GM23338 (cell line): ENCODE measurements around the gene TBC1D16. TPM values are rescaled to one million over a fixed set of nuclear protein-coding genes. Genes with fewer than 3 reads are reported as not detected.

Experiments
- ATAC-seq: fragments of 200-7000 bp; cut with Tn5 transposase; 3 replicates; pipeline ENCODE4 v1.9.1; 2020
- DNase-seq: peaks from one replicate; pipeline ENCODE4 v3.0.0-alpha.2; 2015; ENCODE audit warnings: low spot score
- H2AFZ ChIP-seq: fragments of 200-600 bp; sonication (generic); 2 replicates; pipeline ENCODE4 v1.8.0; 2016; ENCODE audit warnings: antibody characterized with exemption, mild to moderate bottlenecking, moderate library complexity
- H3F3A ChIP-seq: fragments of 200-600 bp; sonication (generic); replicated peaks from 2 replicates; pipeline ENCODE4 v1.8.0; 2017; ENCODE audit warnings: antibody characterized with exemption, mixed run types, low read depth
- H3K27ac ChIP-seq: fragments of 200-600 bp; sonication (generic); 2 replicates; pipeline ENCODE4 v1.6.1; 2016; ENCODE audit warnings: low read depth
- H3K27me3 ChIP-seq: fragments of 200-600 bp; sonication (generic); 2 replicates; pipeline ENCODE4 v1.8.0; 2016; ENCODE audit warnings: mild to moderate bottlenecking, mixed run types, moderate library complexity; ENCODE audit not compliant: insufficient read depth
- H3K36me3 ChIP-seq: fragments of 200-600 bp; sonication (generic); 2 replicates; pipeline ENCODE4 v1.8.0; 2016; ENCODE audit warnings: mild to moderate bottlenecking; ENCODE audit not compliant: insufficient read depth
- H3K4me1 ChIP-seq: fragments of 200-600 bp; sonication (generic); 2 replicates; pipeline ENCODE4 v1.8.0; 2016; ENCODE audit warnings: mild to moderate bottlenecking, moderate library complexity; ENCODE audit not compliant: insufficient read depth
- H3K4me2 ChIP-seq: fragments of 200-600 bp; sonication (generic); 2 replicates; pipeline ENCODE4 v1.7.1; 2017; ENCODE audit warnings: mixed run types
- H3K4me3 ChIP-seq: fragments of 200-600 bp; sonication (generic); 2 replicates; pipeline ENCODE4 v1.6.1; 2016; ENCODE audit warnings: mixed run types
- H3K79me2 ChIP-seq: fragments of 200-600 bp; sonication (generic); replicated peaks from 2 replicates; pipeline ENCODE4 v1.8.0; 2017; ENCODE audit warnings: mild to moderate bottlenecking; ENCODE audit not compliant: insufficient read depth
- H3K9me2 ChIP-seq: fragments of 200-600 bp; sonication (generic); 2 replicates; pipeline ENCODE4 v1.8.0; 2017; ENCODE audit not compliant: insufficient read depth
- H4K20me1 ChIP-seq: fragments of 200-600 bp; sonication (generic); replicated peaks from 2 replicates; pipeline ENCODE4 v1.8.0; 2017; ENCODE audit warnings: mild to moderate bottlenecking; ENCODE audit not compliant: insufficient read depth
- H3K27ac Mint-ChIP-seq: 2 replicates; pipeline ENCODE4 v1.8.0; 2020; ENCODE audit warnings: inconsistent platforms, mild to moderate bottlenecking, moderate library complexity, mixed read lengths
- H3K27me3 Mint-ChIP-seq: 3 replicates; pipeline ENCODE4 v1.8.0; 2022; ENCODE audit warnings: low read depth, mild to moderate bottlenecking, moderate library complexity, mixed read lengths, inconsistent platforms; ENCODE audit not compliant: insufficient read depth, poor library complexity
- H3K36me3 Mint-ChIP-seq: 3 replicates; pipeline ENCODE4 v1.8.0; 2021; ENCODE audit warnings: low read depth, mild to moderate bottlenecking, inconsistent platforms, moderate library complexity, mixed read lengths
- H3K4me1 Mint-ChIP-seq: 3 replicates; pipeline ENCODE4 v1.8.0; 2020; ENCODE audit warnings: mild to moderate bottlenecking, inconsistent platforms, mixed read lengths
- H3K4me3 Mint-ChIP-seq: 3 replicates; pipeline ENCODE4 v1.8.0; 2021; ENCODE audit warnings: moderate library complexity, mild to moderate bottlenecking, inconsistent platforms, mixed read lengths
- H3K9me3 Mint-ChIP-seq: 3 replicates; pipeline ENCODE4 v1.8.0; 2020; ENCODE audit warnings: moderate library complexity, mild to moderate bottlenecking, inconsistent platforms, mixed read lengths
- CREB1 ChIP-seq: fragments of 250-450 bp; sonication (Bioruptor Pico); IDR thresholded peaks from 2 replicates; pipeline ENCODE4 v1.5.0; 2020; ENCODE audit warnings: low read depth, mild to moderate bottlenecking, moderate library complexity
- CTCF ChIP-seq, 2 experiments: fragments of 200-600 bp in 1 of 2; sonication (generic) in 1 of 2; conservative IDR thresholded peaks; 2 replicates each; pipeline versions ENCODE4 v1.5.1 to v1.6.1; 2016 to 2017; ENCODE audit warnings: antibody characterized with exemption in 2 of 2, low read depth in 2 of 2, mild to moderate bottlenecking in 2 of 2, moderate library complexity in 1 of 2
- EZH2 ChIP-seq: fragments of 200-600 bp; sonication (generic); IDR thresholded peaks from one replicate; pipeline ENCODE4 v1.8.0; 2017; ENCODE audit warnings: antibody characterized with exemption, mild to moderate bottlenecking, low read depth; ENCODE audit not compliant: unreplicated experiment
- NANOG ChIP-seq: IDR thresholded peaks from 2 replicates; pipeline ENCODE4 v1.6.1; 2016; ENCODE audit warnings: antibody characterized with exemption, borderline replicate concordance
- REST ChIP-seq: IDR thresholded peaks from one replicate; pipeline ENCODE4 v1.6.1; 2018; ENCODE audit warnings: antibody characterized with exemption; ENCODE audit not compliant: unreplicated experiment
- ZNF331 ChIP-seq: fragments of 250-450 bp; sonication (Bioruptor Pico); IDR thresholded peaks from 2 replicates; pipeline ENCODE4 v1.5.0; 2020; ENCODE audit warnings: low read depth, mild to moderate bottlenecking, moderate library complexity
- polyA plus RNA-seq: library from polyadenylated mRNA; unstranded; fragments of >200 nt; fragmentation: Nextera tagmentation; extraction: Ambion mirVana; gene quantifications from 2 replicates; pipeline ENCODE4 v1.2.1, GENCODE V29; 2016
- total RNA-seq: library from RNA; depleted of rRNA; stranded (reverse); fragments of >200 nt; shearing (Covaris generic); gene quantifications from 2 replicates; pipeline ENCODE4 v1.2.3, GENCODE V29; 2014
- TF ChIP-seq, protein P1 (sequence below): fragments of 250-450 bp; sonication (Bioruptor Pico); IDR thresholded peaks from 2 replicates; pipeline ENCODE4 v1.5.0; 2020; ENCODE audit warnings: mild to moderate bottlenecking, moderate library complexity

TBC1D16 gene
- total and polyA plus RNA-seq, 2 experiments from 2014 or later = 16.7 to 104 TPM

- TF ChIP-seq, protein P1, sequence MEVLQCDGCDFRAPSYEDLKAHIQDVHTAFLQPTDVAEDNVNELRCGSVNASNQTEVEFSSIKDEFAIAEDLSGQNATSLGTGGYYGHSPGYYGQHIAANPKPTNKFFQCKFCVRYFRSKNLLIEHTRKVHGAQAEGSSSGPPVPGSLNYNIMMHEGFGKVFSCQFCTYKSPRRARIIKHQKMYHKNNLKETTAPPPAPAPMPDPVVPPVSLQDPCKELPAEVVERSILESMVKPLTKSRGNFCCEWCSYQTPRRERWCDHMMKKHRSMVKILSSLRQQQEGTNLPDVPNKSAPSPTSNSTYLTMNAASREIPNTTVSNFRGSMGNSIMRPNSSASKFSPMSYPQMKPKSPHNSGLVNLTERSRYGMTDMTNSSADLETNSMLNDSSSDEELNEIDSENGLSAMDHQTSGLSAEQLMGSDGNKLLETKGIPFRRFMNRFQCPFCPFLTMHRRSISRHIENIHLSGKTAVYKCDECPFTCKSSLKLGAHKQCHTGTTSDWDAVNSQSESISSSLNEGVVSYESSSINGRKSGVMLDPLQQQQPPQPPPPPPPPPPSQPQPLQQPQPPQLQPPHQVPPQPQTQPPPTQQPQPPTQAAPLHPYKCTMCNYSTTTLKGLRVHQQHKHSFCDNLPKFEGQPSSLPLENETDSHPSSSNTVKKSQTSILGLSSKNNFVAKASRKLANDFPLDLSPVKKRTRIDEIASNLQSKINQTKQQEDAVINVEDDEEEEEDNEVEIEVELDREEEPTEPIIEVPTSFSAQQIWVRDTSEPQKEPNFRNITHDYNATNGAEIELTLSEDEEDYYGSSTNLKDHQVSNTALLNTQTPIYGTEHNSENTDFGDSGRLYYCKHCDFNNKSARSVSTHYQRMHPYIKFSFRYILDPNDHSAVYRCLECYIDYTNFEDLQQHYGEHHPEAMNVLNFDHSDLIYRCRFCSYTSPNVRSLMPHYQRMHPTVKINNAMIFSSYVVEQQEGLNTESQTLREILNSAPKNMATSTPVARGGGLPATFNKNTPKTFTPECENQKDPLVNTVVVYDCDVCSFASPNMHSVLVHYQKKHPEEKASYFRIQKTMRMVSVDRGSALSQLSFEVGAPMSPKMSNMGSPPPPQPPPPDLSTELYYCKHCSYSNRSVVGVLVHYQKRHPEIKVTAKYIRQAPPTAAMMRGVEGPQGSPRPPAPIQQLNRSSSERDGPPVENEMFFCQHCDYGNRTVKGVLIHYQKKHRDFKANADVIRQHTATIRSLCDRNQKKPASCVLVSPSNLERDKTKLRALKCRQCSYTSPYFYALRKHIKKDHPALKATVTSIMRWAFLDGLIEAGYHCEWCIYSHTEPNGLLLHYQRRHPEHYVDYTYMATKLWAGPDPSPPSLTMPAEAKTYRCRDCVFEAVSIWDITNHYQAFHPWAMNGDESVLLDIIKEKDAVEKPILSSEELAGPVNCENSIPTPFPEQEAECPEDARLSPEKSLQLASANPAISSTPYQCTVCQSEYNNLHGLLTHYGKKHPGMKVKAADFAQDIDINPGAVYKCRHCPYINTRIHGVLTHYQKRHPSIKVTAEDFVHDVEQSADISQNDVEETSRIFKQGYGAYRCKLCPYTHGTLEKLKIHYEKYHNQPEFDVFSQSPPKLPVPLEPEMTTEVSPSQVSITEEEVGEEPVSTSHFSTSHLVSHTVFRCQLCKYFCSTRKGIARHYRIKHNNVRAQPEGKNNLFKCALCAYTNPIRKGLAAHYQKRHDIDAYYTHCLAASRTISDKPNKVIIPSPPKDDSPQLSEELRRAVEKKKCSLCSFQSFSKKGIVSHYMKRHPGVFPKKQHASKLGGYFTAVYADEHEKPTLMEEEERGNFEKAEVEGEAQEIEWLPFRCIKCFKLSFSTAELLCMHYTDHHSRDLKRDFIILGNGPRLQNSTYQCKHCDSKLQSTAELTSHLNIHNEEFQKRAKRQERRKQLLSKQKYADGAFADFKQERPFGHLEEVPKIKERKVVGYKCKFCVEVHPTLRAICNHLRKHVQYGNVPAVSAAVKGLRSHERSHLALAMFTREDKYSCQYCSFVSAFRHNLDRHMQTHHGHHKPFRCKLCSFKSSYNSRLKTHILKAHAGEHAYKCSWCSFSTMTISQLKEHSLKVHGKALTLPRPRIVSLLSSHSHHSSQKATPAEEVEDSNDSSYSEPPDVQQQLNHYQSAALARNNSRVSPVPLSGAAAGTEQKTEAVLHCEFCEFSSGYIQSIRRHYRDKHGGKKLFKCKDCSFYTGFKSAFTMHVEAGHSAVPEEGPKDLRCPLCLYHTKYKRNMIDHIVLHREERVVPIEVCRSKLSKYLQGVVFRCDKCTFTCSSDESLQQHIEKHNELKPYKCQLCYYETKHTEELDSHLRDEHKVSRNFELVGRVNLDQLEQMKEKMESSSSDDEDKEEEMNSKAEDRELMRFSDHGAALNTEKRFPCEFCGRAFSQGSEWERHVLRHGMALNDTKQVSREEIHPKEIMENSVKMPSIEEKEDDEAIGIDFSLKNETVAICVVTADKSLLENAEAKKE = no peak
- TF ChIP-seq NANOG (no peak), EZH2 (no peak), CTCF (conservative IDR thresholded peaks at IDR 0.05; ENCODE audit: low read depth in 2 of 2) (no peak), ZNF331 (CRISPR knock-in tag) (no peak), CREB1 (CRISPR knock-in tag) (no peak)
Measured at GRCh38 chr17:80061421-80061820, 25.7 kb upstream of the TBC1D16 start (continued).

DNA sequence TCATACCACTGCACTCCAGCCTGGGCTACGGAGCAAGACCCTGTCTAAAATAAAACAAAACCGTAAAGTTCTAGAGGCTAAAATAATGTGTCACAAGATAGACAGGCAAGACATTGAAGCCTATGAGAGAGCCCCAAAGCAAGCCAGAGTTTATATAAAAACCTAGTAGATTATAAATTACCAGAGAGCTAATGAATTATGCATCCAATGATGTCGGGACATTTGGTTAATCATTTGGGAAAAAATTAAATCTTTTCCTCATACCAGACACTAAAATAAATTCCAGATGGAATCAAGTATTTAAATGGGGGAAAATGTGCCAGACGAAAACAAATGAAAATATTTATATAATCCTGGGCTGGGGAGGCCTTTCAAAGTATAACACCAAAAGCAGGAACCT is 25.0 kb upstream of the TBC1D16 start:
- H3K4me3 Mint-ChIP-seq = no peak overlapping the region
- H3K9me3 Mint-ChIP-seq = no peaks in the 10 kb centered on the region
- no peak for TF ChIP-seq REST
- no peak for TF ChIP-seq ZNF331 (CRISPR knock-in tag)
- Histone ChIP-seq H3K4me2 (no peak overlapping the region), H3K4me3 (no peak overlapping the region), H3K36me3 (no peaks in the 10 kb centered on the region), H3K27ac (no peak overlapping the region), H3K9me2 (no peaks in the 10 kb centered on the region), H4K20me1 (no peaks in the 10 kb centered on the region), H3K4me1 (peaks cover 6% of the 10 kb centered on the region; the same call in 1 of the 2 replicates), H3K27me3 (no peaks in the 10 kb centered on the region), H2AFZ (no peak overlapping the region), H3K79me2 (no peaks in the 10 kb centered on the region), H3F3A (peaks cover 14% of the 10 kb centered on the region)
- peaks cover 11% of the 10 kb centered on the region for H3K27me3 Mint-ChIP-seq
- no peak for DNase-seq
- H3K36me3 Mint-ChIP-seq = no peaks in the 10 kb centered on the region; the same call in 1 of the 3 replicates
- no peak overlapping the region for H3K27ac Mint-ChIP-seq
- peaks cover 9% of the 10 kb centered on the region for H3K4me1 Mint-ChIP-seq
- no peak for ATAC-seq
